Measurements from ENCODE around the gene CCL2.
"Not testable (repeated sequence)": the region's sequence is repeated elsewhere in the genome, so short reads cannot be mapped to it uniquely, and the experiment has no call there.

The CCL2 gene

DNA sequence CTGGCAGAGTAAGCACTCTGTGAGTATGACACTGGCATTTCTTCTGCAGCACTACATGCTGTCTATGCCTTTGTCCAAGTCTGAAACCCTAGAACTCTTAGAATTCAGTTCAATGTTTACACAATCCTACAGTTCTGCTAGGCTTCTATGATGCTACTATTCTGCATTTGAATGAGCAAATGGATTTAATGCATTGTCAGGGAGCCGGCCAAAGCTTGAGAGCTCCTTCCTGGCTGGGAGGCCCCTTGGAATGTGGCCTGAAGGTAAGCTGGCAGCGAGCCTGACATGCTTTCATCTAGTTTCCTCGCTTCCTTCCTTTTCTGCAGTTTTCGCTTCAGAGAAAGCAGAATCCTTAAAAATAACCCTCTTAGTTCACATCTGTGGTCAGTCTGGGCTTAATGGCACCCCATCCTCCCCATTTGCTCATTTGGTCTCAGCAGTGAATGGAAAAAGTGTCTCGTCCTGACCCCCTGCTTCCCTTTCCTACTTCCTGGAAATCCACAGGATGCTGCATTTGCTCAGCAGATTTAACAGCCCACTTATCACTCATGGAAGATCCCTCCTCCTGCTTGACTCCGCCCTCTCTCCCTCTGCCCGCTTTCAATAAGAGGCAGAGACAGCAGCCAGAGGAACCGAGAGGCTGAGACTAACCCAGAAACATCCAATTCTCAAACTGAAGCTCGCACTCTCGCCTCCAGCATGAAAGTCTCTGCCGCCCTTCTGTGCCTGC is at the start of gene CCL2:
TSS of gene CCL2 (plus strand) at position 635 of the 730 bp plus-strand sequence. CDS start at position 700, 65 bp downstream.
- no peak for DNase-seq (ENCODE audit: low read depth, low spot score)

DNA sequence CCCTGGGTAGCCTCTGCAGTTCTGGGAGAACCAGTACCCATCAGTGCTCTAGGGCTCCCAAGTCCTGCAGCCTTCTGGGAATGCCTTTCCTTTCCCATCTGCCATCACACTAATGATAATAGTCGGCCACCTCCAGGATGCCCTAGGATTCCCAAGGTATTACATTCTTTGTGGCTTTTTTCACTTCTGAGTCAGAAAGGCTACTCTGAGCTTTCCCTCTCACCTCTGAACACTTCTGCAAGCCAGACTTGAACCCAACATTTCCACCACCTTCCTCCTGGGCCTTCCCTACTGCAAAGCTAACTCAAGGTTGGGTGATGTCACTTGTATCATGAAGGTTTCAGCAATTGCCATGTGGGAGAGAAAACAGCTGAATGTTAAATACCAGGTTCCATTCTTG is 49.7 kb upstream of the CCL2 start:
- no peak for DNase-seq (ENCODE audit: low read depth, low spot score)

DNA sequence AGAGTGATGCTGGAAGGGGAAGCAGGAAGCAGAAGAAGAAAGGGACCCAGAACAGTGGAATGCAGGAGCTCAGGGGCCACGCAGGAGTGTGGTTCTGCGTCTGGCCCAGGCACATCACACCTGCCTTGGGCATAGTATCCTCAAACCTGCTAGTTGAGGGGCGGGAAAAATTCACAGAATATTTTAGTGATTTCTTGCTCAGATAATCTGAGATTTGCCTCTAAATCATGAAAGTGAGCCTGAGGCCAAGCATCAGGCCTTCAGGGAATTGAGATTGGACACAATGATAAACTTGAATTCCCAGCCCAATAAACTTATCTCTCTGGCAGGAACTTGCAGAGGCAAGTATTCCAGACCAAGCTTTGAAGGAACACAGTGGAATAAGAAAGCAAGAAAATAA is 48.5 kb upstream of the CCL2 start:
- no peak for DNase-seq (ENCODE audit: low read depth, low spot score)

DNA sequence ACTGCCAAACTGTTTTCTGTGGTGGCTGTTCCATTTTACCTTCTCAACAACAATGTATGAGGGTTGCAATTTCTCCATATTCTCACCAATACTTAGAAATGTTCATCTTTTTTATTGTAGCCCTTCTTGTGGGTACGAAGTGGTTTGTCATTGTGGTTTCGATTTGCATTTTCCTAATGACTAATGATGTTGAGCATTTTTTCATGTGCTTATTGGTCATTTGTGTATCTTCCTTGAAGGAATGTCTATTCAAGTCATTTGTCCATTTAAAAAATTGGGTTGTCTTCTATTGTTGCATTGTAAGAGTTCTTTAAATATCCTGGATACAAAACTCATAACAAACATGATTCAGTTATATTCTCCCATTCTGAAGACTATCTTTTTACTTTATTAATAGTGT is 47.5 kb upstream of the CCL2 start:
- no peak for DNase-seq (ENCODE audit: low read depth, low spot score)

- DNase-seq (ENCODE audit: low read depth, low spot score): no peak
Measured at GRCh38 chr17:34218748-34219147, 36.3 kb upstream of the CCL2 start.

DNA sequence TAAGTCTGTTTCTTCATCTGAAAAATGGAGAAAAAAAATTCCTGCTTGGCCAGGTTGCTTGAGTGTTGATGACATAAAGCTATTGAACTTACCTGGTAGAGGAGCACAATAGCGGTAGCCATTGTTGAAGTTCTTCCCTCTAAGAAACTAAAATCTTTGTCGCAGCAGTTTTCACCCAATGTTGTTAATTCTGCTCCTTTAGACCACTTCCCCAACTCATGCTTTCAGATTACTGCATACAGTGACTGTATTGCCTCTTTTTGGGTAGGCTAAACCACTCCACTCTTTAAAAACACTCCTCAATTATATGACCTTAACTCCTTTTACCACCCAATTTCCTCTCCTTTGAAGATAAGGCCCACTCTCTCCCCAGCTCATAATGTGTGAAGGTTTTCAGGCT is 35.7 kb upstream of the CCL2 start:
- DNase-seq (ENCODE audit: low read depth, low spot score): no peak

DNA sequence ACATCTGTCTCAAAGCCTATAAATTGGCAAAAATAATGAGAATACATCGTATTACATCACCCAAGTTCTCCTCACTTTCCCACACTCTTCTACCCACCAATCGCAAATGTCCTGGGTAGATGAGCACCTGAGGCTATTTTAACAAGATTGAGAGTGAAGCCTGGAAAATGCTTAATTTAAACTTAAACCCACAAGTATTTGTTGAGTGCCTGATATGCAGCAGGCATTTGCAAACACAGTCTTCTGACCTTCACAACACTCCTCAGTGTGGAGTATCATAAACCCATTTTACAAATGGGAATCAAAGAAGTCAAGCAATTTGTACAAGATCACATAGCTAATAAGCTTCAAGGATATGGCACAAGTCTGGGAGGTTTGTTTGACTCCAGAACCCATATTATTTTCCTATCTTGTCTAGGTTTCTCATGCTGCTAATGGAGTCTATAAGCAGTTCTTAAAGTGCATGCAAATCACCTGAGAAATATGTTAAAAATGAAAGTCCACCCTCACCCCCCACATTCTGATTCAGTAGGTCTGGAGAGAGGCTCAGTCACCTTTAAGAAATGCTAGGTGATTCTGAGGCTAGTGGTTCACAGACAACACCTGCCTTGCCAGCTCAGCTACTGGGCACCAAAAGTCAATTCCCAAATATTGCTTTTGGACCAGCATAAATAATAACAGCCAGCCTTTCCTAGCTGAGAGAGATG is 34.9 kb upstream of the CCL2 start:
- no peak for DNase-seq (ENCODE audit: low read depth, low spot score)

DNA sequence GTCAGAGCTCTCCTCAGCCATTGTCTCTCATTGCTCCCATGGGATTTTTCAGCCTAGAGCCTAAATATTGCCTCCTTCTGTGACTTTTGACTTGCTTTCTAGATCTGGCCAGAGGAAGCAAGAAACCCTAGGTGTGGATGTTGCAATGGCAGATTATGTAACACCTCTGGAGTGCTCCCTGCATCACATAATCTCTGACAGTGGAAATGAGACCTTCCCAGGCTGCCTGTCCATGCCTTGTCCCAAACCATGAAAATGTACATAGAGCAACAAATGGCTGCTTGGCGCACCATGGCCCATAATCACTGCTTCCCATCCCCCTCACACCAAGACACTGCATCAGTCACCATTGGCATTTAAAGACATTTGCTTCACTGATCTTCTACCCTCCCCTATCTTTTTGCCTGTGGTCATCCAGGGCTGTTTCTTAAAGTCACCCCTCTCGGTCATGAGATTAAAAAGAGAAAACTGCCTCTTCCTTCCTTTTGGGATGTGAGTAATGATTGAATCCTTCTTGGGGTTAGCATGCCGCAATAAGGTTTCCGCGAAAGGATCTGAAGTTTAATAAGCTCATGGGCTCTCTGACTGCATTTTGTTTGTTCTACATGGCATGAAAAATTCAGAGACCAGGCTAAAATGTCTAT is 34.2 kb upstream of the CCL2 start:
- no peak for DNase-seq (ENCODE audit: low read depth, low spot score)

DNA sequence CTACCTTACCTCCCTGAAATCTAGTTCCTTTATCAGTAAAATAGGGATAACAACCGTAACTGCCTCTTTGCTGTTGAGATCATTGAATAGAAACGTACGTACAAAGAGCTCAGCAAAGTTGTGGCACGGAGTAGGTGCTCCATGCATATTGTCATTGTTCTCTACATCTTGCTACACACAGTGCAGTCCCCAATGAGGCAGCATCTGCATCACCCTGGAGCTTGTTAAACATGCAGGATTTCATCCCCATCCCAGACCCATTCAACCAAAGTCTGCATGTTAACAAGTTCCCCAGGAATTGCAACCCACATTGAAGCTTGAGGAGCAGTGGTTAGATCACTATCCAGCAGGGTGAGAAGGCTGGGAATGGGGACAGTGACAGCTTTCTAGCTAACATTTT is 33.7 kb upstream of the CCL2 start:
- no peak for DNase-seq (ENCODE audit: low read depth, low spot score)

- DNase-seq (ENCODE audit: low read depth, low spot score): no peak
Measured at GRCh38 chr17:34222722-34223497, 32.2 kb upstream of the CCL2 start.

GRCh38 chr17:34225046-34225445 is 30.0 kb upstream of the CCL2 start:
- DNase-seq (ENCODE audit: low read depth, low spot score): no peak

GRCh38 chr17:34226011-34226743 is 28.9 kb upstream of the CCL2 start:
- DNase-seq (ENCODE audit: low read depth, low spot score): no peak

DNA sequence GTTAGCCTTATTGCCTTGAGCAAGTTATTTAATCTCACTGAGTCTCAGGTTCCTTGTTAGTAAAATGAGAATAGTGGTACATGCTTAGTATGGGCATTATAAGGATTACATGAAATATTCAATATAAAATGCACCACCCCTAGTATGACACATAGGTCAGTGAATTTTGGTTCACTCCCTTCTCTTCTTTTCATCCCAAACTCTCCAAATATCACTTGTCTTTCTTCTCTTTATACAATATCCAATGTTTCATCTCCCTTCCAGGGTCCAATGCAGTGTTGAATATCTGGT is 28.4 kb upstream of the CCL2 start:
- no peak for DNase-seq (ENCODE audit: low read depth, low spot score)

DNA sequence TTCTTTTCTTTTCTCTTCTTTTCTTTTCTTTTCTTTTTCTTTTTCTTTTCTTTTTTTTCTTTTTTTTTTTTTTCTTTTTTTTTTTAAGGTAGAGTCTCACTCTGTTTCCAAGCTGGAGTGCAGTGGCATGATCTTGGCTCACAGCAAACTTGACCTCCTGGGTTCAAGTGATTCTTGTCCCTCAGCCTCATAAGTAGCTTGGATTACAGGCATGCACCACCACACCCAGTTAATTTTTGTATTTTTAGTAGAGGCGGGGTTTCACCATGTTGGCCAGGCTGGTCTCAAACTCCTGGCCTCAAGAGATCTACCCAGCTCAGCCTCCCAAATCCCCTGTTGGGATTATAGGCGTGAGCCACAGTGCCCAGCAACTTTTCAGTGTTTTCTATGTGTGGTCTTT is 27.8 kb upstream of the CCL2 start:
- DNase-seq (ENCODE audit: low read depth, low spot score): not testable (repeated sequence)

GRCh38 chr17:34227707-34228106 is 27.4 kb upstream of the CCL2 start:
- DNase-seq (ENCODE audit: low read depth, low spot score): no peak

- DNase-seq (ENCODE audit: low read depth, low spot score): no peak
Measured at GRCh38 chr17:34228781-34229180, 26.3 kb upstream of the CCL2 start.

GRCh38 chr17:34230342-34230741 is 24.7 kb upstream of the CCL2 start:
- no peak for DNase-seq (ENCODE audit: low read depth, low spot score)

GRCh38 chr17:34234616-34235015 is 20.5 kb upstream of the CCL2 start:
- no peak for DNase-seq (ENCODE audit: low read depth, low spot score)

DNA sequence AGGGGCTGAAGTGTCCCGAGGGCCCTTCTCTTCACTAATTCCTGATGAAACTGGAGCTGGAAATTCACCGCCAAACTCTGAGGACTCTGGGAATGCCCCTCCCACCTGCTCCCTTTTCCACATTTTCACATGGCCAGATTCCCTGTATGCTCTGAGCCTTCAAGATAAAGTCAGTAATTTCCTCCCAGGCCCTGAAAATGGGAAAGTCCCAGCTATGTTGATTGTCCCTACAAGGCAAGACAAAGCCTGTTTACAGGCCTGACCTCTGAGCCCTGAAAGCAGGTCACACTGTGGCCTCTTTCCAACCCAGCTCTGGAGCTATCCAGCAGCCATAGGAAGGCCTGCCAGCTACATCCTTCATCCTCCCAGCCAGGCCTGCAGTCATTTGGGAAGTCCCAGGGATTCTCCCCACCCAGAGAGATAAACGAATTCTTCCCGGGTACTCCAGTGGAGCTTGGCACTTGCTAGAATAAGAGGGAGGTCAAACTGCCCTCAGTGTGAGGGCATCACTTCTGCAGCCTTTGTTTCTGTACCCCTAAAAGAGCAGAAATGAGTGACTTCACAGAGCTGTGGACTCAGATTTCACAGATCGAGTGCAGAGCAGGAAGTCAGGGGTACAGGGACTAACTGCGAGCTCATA is 19.6 kb upstream of the CCL2 start:
- DNase-seq (ENCODE audit: low read depth, low spot score): no peak

- no peak for DNase-seq (ENCODE audit: low read depth, low spot score)
Measured at GRCh38 chr17:34236281-34236892, 18.7 kb upstream of the CCL2 start.

DNA sequence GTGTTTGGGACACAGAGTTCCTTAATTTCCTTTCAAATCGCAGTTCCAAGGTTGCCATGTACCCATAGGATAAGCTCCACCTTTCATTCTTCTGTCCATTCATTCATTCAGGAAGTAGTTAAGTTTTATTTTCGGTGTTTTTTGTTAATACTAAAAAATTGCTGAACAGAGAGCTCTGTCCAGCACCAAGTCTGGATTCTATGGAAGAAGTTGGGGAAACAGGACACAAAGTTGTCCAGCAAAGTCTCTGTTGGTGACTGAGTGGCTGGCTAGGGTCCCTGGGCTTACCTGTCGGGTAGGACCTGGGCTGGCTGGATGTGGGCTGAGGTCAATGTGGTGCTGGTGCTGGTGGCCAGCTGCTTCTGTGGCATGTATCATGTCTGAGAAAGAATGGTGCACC is 17.6 kb upstream of the CCL2 start:
- no peak for DNase-seq (ENCODE audit: low read depth, low spot score)

All from activated CD4-positive, CD25-positive, alpha-beta regulatory T cell treated with anti-CD3 and anti-CD28 coated beads, Interleukin-2, amount 50 U/mL, for 16 hours (primary cell).